AG04450 (cell line): ENCODE results near the gene ZSWIM6. TPM values are rescaled to one million over a fixed set of nuclear protein-coding genes. Genes with fewer than 3 reads are reported as not detected.

Experiments
- CTCF ChIA-PET: fragments of 300-600, 350-600 bp; formaldehyde crosslinking; extraction: SDS; loops from one replicate; lab custom pipeline; 2022; ENCODE audit warnings: antibody characterized with exemption, inconsistent platforms; lab: Charles Lee
- POLR2A ChIA-PET: fragments of 350-600 bp; formaldehyde crosslinking; extraction: SDS; loops from one replicate; lab custom pipeline; 2021; ENCODE audit warnings: antibody characterized with exemption, inconsistent platforms; lab: Yijun Ruan, JAX
- DNase-seq: peaks from one replicate; pipeline ENCODE4 v3.0.0-alpha.2; 2011; ENCODE audit warnings: low read depth, low spot score
- H3K27ac ChIP-seq: one replicate; pipeline ENCODE4 v1.5.1; 2012; ENCODE audit warnings: low read depth, low read length, control low read depth
- H3K27me3 ChIP-seq: one replicate; pipeline ENCODE4 v1.6.0; 2012; ENCODE audit warnings: low read length; ENCODE audit not compliant: control insufficient read depth, insufficient read depth
- H3K4me3 ChIP-seq: 2 replicates; pipeline ENCODE4 v1.5.1; 2011; ENCODE audit warnings: mild to moderate bottlenecking, low read depth, low read length, control low read depth
- H3K9me3 ChIP-seq: 2 replicates; pipeline ENCODE4 v1.5.1; 2012; ENCODE audit warnings: low read length; ENCODE audit not compliant: control insufficient read depth, insufficient read depth
- CTCF ChIP-seq: IDR thresholded peaks from 2 replicates; pipeline ENCODE4 v1.5.1; 2011; ENCODE audit warnings: low read depth, low read length, control low read depth, inconsistent platforms
- polyA plus RNA-seq: library from polyadenylated mRNA; depleted of rRNA; stranded (reverse); fragments of >200 nt; gene quantifications from 2 replicates; pipeline ENCODE4 v1.2.3, GENCODE V29; 2011

ZSWIM6 gene
- polyA plus RNA-seq, 1 experiment, result 18.9 TPM

- TF ChIP-seq CTCF, result no peak
- POLR2A ChIA-PET, result no interaction called here
These were observed 115.9 kb downstream of the ZSWIM6 start for GRCh38 chr5:61447780-61448495.

GRCh38 chr5:61449804-61450492, 117.9 kb downstream of the ZSWIM6 start:
- Histone ChIP-seq H3K27ac (peak overlapping the region; percentile 85), H3K9me3 (peaks cover 4% of the 10 kb centered on the region; the same call in 1 of the 2 replicates), H3K27me3 (no peaks in the 10 kb centered on the region), H3K4me3 (no peak overlapping the region)
- ChIA-PET POLR2A (interaction anchor here (1.0 to 1.3 kb wide), 3 partner anchors 10 to 119 kb away, joined by 3 to 8 read pairs (median 5); no protein-coding TSS in a partner anchor), CTCF (no interaction called here)
- TF ChIP-seq CTCF, result no peak
- peak; percentile 70 for DNase-seq

More at GRCh38 chr5:61447780-61448495, 115.9 kb downstream of the ZSWIM6 start:
- Histone ChIP-seq H3K9me3 (peaks cover 4% of the 10 kb centered on the region; the same call in 1 of the 2 replicates), H3K27ac (no peak overlapping the region), H3K4me3 (no peak overlapping the region), H3K27me3 (no peaks in the 10 kb centered on the region)
- no peak for DNase-seq
- CTCF ChIA-PET, result no interaction called here

- TF ChIP-seq CTCF, result no peak
- H3K9me3 ChIP-seq, result peaks cover 4% of the 10 kb centered on the region; the same call in 1 of the 2 replicates
- no peak for DNase-seq
- ChIA-PET CTCF (interaction anchor here (1.2 kb wide), 1 partner anchor 41 kb away, joined by 3 read pairs; no protein-coding TSS in a partner anchor), POLR2A (interaction anchor here (0.8 to 1.3 kb wide), 4 partner anchors 9 to 119 kb away, joined by 3 to 8 read pairs (median 5); no protein-coding TSS in a partner anchor)
- H3K27me3 ChIP-seq, result no peaks in the 10 kb centered on the region
- H3K4me3 ChIP-seq, result no peak overlapping the region
- H3K27ac ChIP-seq, result no peak overlapping the region
These were observed 118.6 kb downstream of the ZSWIM6 start for GRCh38 chr5:61450493-61451279.

GRCh38 chr5:61455179-61456006, 123.3 kb downstream of the ZSWIM6 start:
- H3K27me3 ChIP-seq, result no peaks in the 10 kb centered on the region
- ChIA-PET POLR2A (no interaction called here), CTCF (interaction anchor here (0.7 kb wide), 1 partner anchor 56 kb away, joined by 3 read pairs; no protein-coding TSS in a partner anchor)
- H3K27ac ChIP-seq, result no peak overlapping the region
- TF ChIP-seq CTCF, result no peak
- no peaks in the 10 kb centered on the region for H3K9me3 ChIP-seq
- H3K4me3 ChIP-seq, result no peak overlapping the region
- no peak for DNase-seq
